ENCODE results near the gene PARD3B. TPM values are rescaled to one million over a fixed set of nuclear protein-coding genes. Genes with fewer than 3 reads are reported as not detected.

The PARD3B gene
- total RNA-seq, 1 experiment from 2014 or later: 2.0 TPM

DNA sequence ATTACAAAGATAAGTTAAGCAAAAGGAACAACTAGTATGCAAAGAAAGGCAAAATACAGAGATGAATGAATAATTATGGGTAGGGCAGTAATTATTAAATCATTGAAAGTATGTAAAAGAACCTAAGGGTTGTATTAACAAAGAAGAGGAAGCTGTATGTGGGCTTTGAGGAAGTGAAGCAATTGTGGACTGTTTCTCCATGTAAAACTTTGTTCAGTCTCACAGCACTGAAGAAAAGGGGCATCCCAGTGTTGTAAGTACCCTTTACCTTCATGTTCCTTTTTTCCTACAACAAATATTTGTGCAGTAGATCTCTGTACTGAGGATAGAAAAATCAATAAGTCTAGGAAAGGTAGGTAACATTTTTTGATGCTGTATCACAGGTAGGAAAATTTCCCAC, 748.3 kb downstream of the PARD3B start:
- no peak overlapping the region for H3K27ac ChIP-seq (ENCODE audit: low read depth, low read length)
- no peak for DNase-seq (ENCODE audit: low read depth, low spot score)
- H3K9me2 ChIP-seq (ENCODE audit: insufficient read depth): no peaks in the 10 kb centered on the region
- H4K20me1 ChIP-seq (ENCODE audit: insufficient read depth): no peaks in the 10 kb centered on the region
- no peaks in the 10 kb centered on the region for H3K79me2 ChIP-seq (ENCODE audit: insufficient read depth, low read length)
- H3K27me3 ChIP-seq (ENCODE audit: insufficient read depth, low read length): no peaks in the 10 kb centered on the region
- no peaks in the 10 kb centered on the region for H3K36me3 ChIP-seq (ENCODE audit: control insufficient read depth in 1 of 2, insufficient read depth in 2 of 2, low read length in 2 of 2)
- H3K4me1 ChIP-seq (ENCODE audit: control insufficient read depth in 1 of 2, insufficient read depth in 2 of 2, low read length in 2 of 2): no peaks in the 10 kb centered on the region
- no peak overlapping the region for H3K9ac ChIP-seq (ENCODE audit: low read length)
- H2AFZ ChIP-seq (ENCODE audit: low read depth, low read length, poor library complexity, severe bottlenecking): no peak overlapping the region
- BruUV-seq (replicated peaks): no TSS peak
- no peaks in the 10 kb centered on the region for H3K9me3 ChIP-seq (ENCODE audit: control insufficient read depth in 1 of 2, insufficient read depth in 1 of 2, low read depth in 1 of 2, low read length in 2 of 2)
- intact Hi-C loops (cut with micrococcal nuclease): no loop called here
- ATAC-seq: no peak
- no peak overlapping the region for H3K4me2 ChIP-seq (ENCODE audit: low read length)
- TF ChIP-seq MAX (IDR thresholded peaks at IDR 0.05) (no peak), ELF1 (IDR thresholded peaks at IDR 0.05; ENCODE audit: borderline replicate concordance, low read depth) (no peak), RAD21 (IDR thresholded peaks at IDR 0.05; ENCODE audit: low read depth) (no peak), SIN3A (IDR thresholded peaks at IDR 0.05; ENCODE audit: low read depth) (no peak), JUND (IDR thresholded peaks at IDR 0.05) (no peak), EZH2phosphoT487 (IDR thresholded peaks at IDR 0.05; ENCODE audit: borderline replicate concordance) (no peak), POLR2AphosphoS5 (IDR thresholded peaks at IDR 0.05; ENCODE audit: low read depth, low read length) (no peak), REST (IDR thresholded peaks at IDR 0.05; ENCODE audit: low read depth) (no peak)
- CTCF ChIA-PET: no interaction called here
- RAD21 ChIA-PET (ENCODE audit: low non-redundant PET in 1 of 2, low total read pairs in 2 of 2, uncharacterized antibody in 2 of 2, unreplicated experiment in 2 of 2): no interaction called here
- H3K4me3 ChIP-seq (replicated peaks in 1 of 2; ENCODE audit: low read depth in 1 of 2, low read length in 2 of 2): no peak overlapping the region
- POLR2A ChIA-PET: no interaction called here
